OCI-LY3 (cell line): Measurements from ENCODE around the gene TMEM87B.

Experiments
- H2AFZ ChIP-seq: fragments of 200-600, 300-600 bp; shearing (Covaris generic); 2 replicates; pipeline ENCODE4 v1.6.0; 2014; ENCODE audit warnings: antibody characterized with exemption, low read depth, low read length
- H3K27ac ChIP-seq: fragments of 200-600, 300-600 bp; sonication (generic); 2 replicates; pipeline ENCODE4 v1.5.1; 2014; ENCODE audit warnings: mild to moderate bottlenecking, low read length, moderate library complexity, mixed read lengths
- H3K27me3 ChIP-seq: fragments of 200-600, 300-600 bp; sonication (generic); 2 replicates; pipeline ENCODE4 v1.6.1; 2014; ENCODE audit warnings: low read depth, low read length, mixed read lengths
- H3K36me3 ChIP-seq: fragments of 200-600, 300-600 bp; sonication (generic); replicated peaks from 2 replicates; pipeline ENCODE3; 2014; ENCODE audit warnings: low read depth, low read length, mixed read lengths
- H3K4me1 ChIP-seq: fragments of 300-600, 200-600 bp; sonication (generic); 2 replicates; pipeline ENCODE4 v1.6.1; 2014; ENCODE audit warnings: low read length, mixed read lengths
- H3K4me2 ChIP-seq: fragments of 200-600, 300-600 bp; sonication (generic); 2 replicates; pipeline ENCODE4 v1.6.1; 2014; ENCODE audit warnings: low read length, mixed read lengths
- H3K4me3 ChIP-seq: fragments of 300-600, 200-600 bp; sonication (generic); 2 replicates; pipeline ENCODE4 v1.5.1; 2014; ENCODE audit warnings: antibody characterized with exemption, mild to moderate bottlenecking, low read length, moderate library complexity
- H3K79me2 ChIP-seq: fragments of 300-600, 200-600 bp; shearing (Covaris generic); 2 replicates; pipeline ENCODE4 v1.6.1; 2014; ENCODE audit warnings: mild to moderate bottlenecking, low read length, mixed read lengths
- H3K9ac ChIP-seq: fragments of 300-600, 200-600 bp; shearing (Covaris generic); 2 replicates; pipeline ENCODE4 v1.6.0; 2014; ENCODE audit warnings: mild to moderate bottlenecking, low read length, moderate library complexity
- H3K9me3 ChIP-seq: fragments of 200-600, 300-600 bp; shearing (Covaris generic); 2 replicates; pipeline ENCODE4 v1.6.1; 2014; ENCODE audit warnings: low read length, mixed read lengths; ENCODE audit not compliant: insufficient read depth
- H4K20me1 ChIP-seq: fragments of 200-600, 300-600 bp; sonication (generic); 2 replicates; pipeline ENCODE4 v1.6.1; 2016; ENCODE audit warnings: low read length, mixed read lengths; ENCODE audit not compliant: insufficient read depth
- CTCF ChIP-seq: fragments of 200-600, 300-600 bp; sonication (generic); IDR thresholded peaks from 2 replicates; pipeline ENCODE4 v1.5.1; 2014; ENCODE audit warnings: antibody characterized with exemption, low read length, low read depth
- EZH2phosphoT487 ChIP-seq: fragments of 200-600 bp; shearing (Covaris generic); IDR thresholded peaks from 2 replicates; pipeline ENCODE4 v1.6.1; 2018; ENCODE audit warnings: antibody characterized with exemption, mixed run types, low read depth

Gene TMEM87B

GRCh38 chr2:112024231-112024630 is 30.8 kb upstream of the TMEM87B start:
- no peaks in the 10 kb centered on the region for H3K4me1 ChIP-seq
- no peak overlapping the region for H3K4me2 ChIP-seq
- H3K9ac ChIP-seq = no peak overlapping the region
- no peak for TF ChIP-seq CTCF
- TF ChIP-seq EZH2phosphoT487 = no peak
- no peaks in the 10 kb centered on the region for H3K36me3 ChIP-seq
- H2AFZ ChIP-seq = no peak overlapping the region
- peaks cover 11% of the 10 kb centered on the region for H3K27me3 ChIP-seq
- H3K9me3 ChIP-seq = no peaks in the 10 kb centered on the region
- no peaks in the 10 kb centered on the region for H4K20me1 ChIP-seq
- no peak overlapping the region for H3K4me3 ChIP-seq
- H3K27ac ChIP-seq = no peak overlapping the region
- no peaks in the 10 kb centered on the region for H3K79me2 ChIP-seq

- Histone ChIP-seq H3K4me1 (no peaks in the 10 kb centered on the region), H3K36me3 (no peaks in the 10 kb centered on the region), H3K27ac (no peak overlapping the region), H3K4me2 (no peak overlapping the region), H3K27me3 (peaks cover 4% of the 10 kb centered on the region; the same call in 1 of the 2 replicates), H3K79me2 (no peaks in the 10 kb centered on the region), H3K9ac (no peak overlapping the region), H3K9me3 (no peaks in the 10 kb centered on the region), H4K20me1 (no peaks in the 10 kb centered on the region), H2AFZ (no peak overlapping the region), H3K4me3 (no peak overlapping the region)
- TF ChIP-seq CTCF = no peak
- no peak for TF ChIP-seq EZH2phosphoT487
Measured at GRCh38 chr2:112024896-112025491, 30.1 kb upstream of the TMEM87B start.

- Histone ChIP-seq H3K4me2 (no peak overlapping the region), H3K36me3 (no peaks in the 10 kb centered on the region), H3K27me3 (no peaks in the 10 kb centered on the region), H3K4me3 (no peak overlapping the region), H3K9ac (no peak overlapping the region), H3K79me2 (no peaks in the 10 kb centered on the region), H2AFZ (no peak overlapping the region), H3K4me1 (no peaks in the 10 kb centered on the region), H3K27ac (no peak overlapping the region), H4K20me1 (no peaks in the 10 kb centered on the region), H3K9me3 (no peaks in the 10 kb centered on the region)
- TF ChIP-seq CTCF = no peak
- TF ChIP-seq EZH2phosphoT487 = no peak
Measured at GRCh38 chr2:112026509-112026908, 28.6 kb upstream of the TMEM87B start.

GRCh38 chr2:112027767-112028166 is 27.3 kb upstream of the TMEM87B start:
- Histone ChIP-seq H3K36me3 (no peaks in the 10 kb centered on the region), H3K4me2 (no peak overlapping the region), H3K9me3 (no peaks in the 10 kb centered on the region), H3K27me3 (no peaks in the 10 kb centered on the region), H3K4me3 (no peak overlapping the region), H3K9ac (no peak overlapping the region), H3K79me2 (no peaks in the 10 kb centered on the region), H3K27ac (no peak overlapping the region), H4K20me1 (no peaks in the 10 kb centered on the region), H3K4me1 (no peaks in the 10 kb centered on the region), H2AFZ (no peak overlapping the region)
- TF ChIP-seq CTCF = no peak
